HK-2 (cell line): Measurements from ENCODE around the gene MKRN3.
"Not testable (repeated sequence)": the region's sequence is repeated elsewhere in the genome, so short reads cannot be mapped to it uniquely, and the experiment has no call there.

ENCODE experiments used
- DNase-seq: peaks from one replicate; pipeline ENCODE4 v3.0.0-alpha.2; 2018; ENCODE audit not compliant: unreplicated experiment

MKRN3 gene

GRCh38 chr15:23588268-23588667 lies 22.8 kb downstream of the MKRN3 start:
- DNase-seq = no peak

- DNase-seq = no peak
Measured at GRCh38 chr15:23589012-23589411, 23.5 kb downstream of the MKRN3 start.

GRCh38 chr15:23594252-23594770 lies 28.8 kb downstream of the MKRN3 start:
- DNase-seq = no peak

- no peak for DNase-seq
Measured at GRCh38 chr15:23595368-23595767, 29.9 kb downstream of the MKRN3 start.

GRCh38 chr15:23596736-23597135 lies 31.3 kb downstream of the MKRN3 start:
- DNase-seq = no peak

GRCh38 chr15:23597278-23597677 lies 31.8 kb downstream of the MKRN3 start:
- DNase-seq = not testable (repeated sequence)

GRCh38 chr15:23599053-23599452 lies 33.6 kb downstream of the MKRN3 start:
- DNase-seq = no peak

- no peak for DNase-seq
Measured at GRCh38 chr15:23602124-23602523, 36.6 kb downstream of the MKRN3 start.

- DNase-seq = no peak
Measured at GRCh38 chr15:23606226-23606625, 40.8 kb downstream of the MKRN3 start.

GRCh38 chr15:23616536-23616935 lies 51.1 kb downstream of the MKRN3 start:
- DNase-seq = no peak
